ENCODE data around the gene SLC22A12. TPM values are rescaled to one million over a fixed set of nuclear protein-coding genes. Genes with fewer than 3 reads are reported as not detected.

Gene SLC22A12
- total RNA-seq, 1 donor from 2014 or later = not detected

GRCh38 chr11:64628596-64628995, 37.6 kb downstream of the SLC22A12 start:
- Mint-ChIP-seq H3K4me3 (no peak overlapping the region), H3K27ac (no peak overlapping the region), H3K27me3 (peaks cover 24% of the 10 kb centered on the region), H3K4me1 (ENCODE audit: unreplicated experiment) (peaks cover 7% of the 10 kb centered on the region), H3K9me3 (no peaks in the 10 kb centered on the region), H3K36me3 (peaks cover 6% of the 10 kb centered on the region)
- DNase-seq (ENCODE audit: extremely low spot score, unreplicated experiment) = no peak
- TF ChIP-seq, protein P1, sequence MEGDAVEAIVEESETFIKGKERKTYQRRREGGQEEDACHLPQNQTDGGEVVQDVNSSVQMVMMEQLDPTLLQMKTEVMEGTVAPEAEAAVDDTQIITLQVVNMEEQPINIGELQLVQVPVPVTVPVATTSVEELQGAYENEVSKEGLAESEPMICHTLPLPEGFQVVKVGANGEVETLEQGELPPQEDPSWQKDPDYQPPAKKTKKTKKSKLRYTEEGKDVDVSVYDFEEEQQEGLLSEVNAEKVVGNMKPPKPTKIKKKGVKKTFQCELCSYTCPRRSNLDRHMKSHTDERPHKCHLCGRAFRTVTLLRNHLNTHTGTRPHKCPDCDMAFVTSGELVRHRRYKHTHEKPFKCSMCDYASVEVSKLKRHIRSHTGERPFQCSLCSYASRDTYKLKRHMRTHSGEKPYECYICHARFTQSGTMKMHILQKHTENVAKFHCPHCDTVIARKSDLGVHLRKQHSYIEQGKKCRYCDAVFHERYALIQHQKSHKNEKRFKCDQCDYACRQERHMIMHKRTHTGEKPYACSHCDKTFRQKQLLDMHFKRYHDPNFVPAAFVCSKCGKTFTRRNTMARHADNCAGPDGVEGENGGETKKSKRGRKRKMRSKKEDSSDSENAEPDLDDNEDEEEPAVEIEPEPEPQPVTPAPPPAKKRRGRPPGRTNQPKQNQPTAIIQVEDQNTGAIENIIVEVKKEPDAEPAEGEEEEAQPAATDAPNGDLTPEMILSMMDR (conservative IDR thresholded peaks at IDR 0.05) = no peak

DNA sequence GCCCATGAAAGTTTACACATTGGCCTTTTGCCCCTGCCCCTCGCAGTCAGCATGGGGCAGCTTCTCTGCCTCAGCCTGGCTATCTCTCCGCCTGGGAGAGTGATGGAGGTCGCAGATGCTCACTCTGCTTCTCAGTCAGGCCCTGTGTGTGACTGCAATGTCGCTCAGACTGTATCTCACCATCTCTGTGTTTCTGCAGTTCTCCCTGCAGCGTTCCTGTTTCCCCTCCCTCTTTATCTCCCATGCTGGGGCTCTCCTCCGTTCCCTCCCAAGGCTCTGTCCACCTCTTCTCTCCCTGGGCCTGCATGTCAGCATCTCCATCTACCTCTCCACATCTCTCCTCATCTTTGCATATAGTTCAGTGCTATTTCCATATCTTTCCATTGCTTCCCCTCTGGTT, 38.1 kb downstream of the SLC22A12 start:
- H3K9me3 Mint-ChIP-seq = no peaks in the 10 kb centered on the region
- peaks cover 7% of the 10 kb centered on the region for H3K4me1 Mint-ChIP-seq (ENCODE audit: unreplicated experiment)
- DNase-seq (ENCODE audit: extremely low spot score, unreplicated experiment) = no peak
- TF ChIP-seq, protein P1 (conservative IDR thresholded peaks at IDR 0.05) = no peak
- peaks cover 6% of the 10 kb centered on the region for H3K36me3 Mint-ChIP-seq
- no peak overlapping the region for H3K4me3 Mint-ChIP-seq
- peaks cover 26% of the 10 kb centered on the region for H3K27me3 Mint-ChIP-seq
- H3K27ac Mint-ChIP-seq = no peak overlapping the region

DNA sequence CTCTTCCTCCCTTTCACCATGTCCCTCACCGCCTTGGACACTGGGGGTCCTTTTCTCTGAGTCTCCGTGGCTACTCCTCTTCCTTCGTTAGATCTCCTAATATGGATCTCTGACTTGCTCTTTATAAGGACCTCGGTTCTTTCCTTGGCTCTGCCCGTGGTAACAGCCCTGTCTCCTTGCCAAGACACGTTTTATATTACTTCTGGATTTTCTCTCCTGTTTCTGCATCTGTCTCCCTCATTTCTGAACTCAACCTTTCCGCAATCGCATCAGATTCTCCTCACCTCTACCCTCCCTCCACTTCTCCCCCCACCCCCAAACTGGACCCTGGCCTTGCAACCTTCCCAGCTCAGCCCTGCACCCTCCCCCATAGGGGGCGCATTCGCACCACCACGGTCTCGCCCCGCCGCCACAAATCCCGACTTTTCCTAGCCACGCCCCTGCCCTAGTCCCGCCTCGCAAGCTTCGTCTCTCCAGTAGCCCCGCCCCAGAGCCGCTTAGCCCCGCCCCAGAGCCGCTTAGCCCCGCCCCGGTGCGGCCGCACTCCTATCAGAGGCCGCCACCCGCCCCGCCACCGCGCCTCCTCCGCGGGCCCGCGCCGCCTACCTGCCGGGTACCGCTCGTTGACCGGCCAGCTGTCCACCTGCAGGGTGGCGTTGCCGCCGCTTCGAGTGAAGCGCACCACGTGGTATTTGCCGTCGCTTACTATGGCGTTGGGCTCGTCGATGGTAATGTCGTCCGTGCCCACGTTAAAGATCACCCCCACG, 39.0 kb downstream of the SLC22A12 start:
- Mint-ChIP-seq H3K27me3 (peaks cover 32% of the 10 kb centered on the region), H3K36me3 (peaks cover 6% of the 10 kb centered on the region), H3K4me3 (no peak overlapping the region), H3K27ac (no peak overlapping the region), H3K4me1 (ENCODE audit: unreplicated experiment) (peaks cover 7% of the 10 kb centered on the region), H3K9me3 (no peaks in the 10 kb centered on the region)
- no peak for DNase-seq (ENCODE audit: extremely low spot score, unreplicated experiment)
- TF ChIP-seq, protein P1 (conservative IDR thresholded peaks at IDR 0.05) = no peak

- H3K36me3 Mint-ChIP-seq = peaks cover 6% of the 10 kb centered on the region
- peaks cover 11% of the 10 kb centered on the region for H3K4me1 Mint-ChIP-seq (ENCODE audit: unreplicated experiment)
- H3K27me3 Mint-ChIP-seq = peaks cover 43% of the 10 kb centered on the region
- no peaks in the 10 kb centered on the region for H3K9me3 Mint-ChIP-seq
- no peak for DNase-seq (ENCODE audit: extremely low spot score, unreplicated experiment)
- H3K27ac Mint-ChIP-seq = peak overlapping the region; percentile 42
- H3K4me3 Mint-ChIP-seq = no peak overlapping the region
- TF ChIP-seq, protein P1 (conservative IDR thresholded peaks at IDR 0.05) = no peak
These were observed 40.7 kb downstream of the SLC22A12 start for GRCh38 chr11:64631675-64632074.

- Mint-ChIP-seq H3K9me3 (no peaks in the 10 kb centered on the region), H3K4me3 (no peak overlapping the region), H3K27ac (no peak overlapping the region), H3K36me3 (peaks cover 6% of the 10 kb centered on the region), H3K4me1 (ENCODE audit: unreplicated experiment) (peaks cover 9% of the 10 kb centered on the region), H3K27me3 (peaks cover 44% of the 10 kb centered on the region)
- DNase-seq (ENCODE audit: extremely low spot score, unreplicated experiment) = no peak
- TF ChIP-seq, protein P1 (conservative IDR thresholded peaks at IDR 0.05) = no peak
These were observed 41.2 kb downstream of the SLC22A12 start for GRCh38 chr11:64632237-64632636.

Data from type B pancreatic cell (in vitro differentiated cells).